ENCODE data around the gene RNASE4.
"Not testable (repeated sequence)": the region's sequence is repeated elsewhere in the genome, so short reads cannot be mapped to it uniquely, and the experiment has no call there.

Gene RNASE4

DNA sequence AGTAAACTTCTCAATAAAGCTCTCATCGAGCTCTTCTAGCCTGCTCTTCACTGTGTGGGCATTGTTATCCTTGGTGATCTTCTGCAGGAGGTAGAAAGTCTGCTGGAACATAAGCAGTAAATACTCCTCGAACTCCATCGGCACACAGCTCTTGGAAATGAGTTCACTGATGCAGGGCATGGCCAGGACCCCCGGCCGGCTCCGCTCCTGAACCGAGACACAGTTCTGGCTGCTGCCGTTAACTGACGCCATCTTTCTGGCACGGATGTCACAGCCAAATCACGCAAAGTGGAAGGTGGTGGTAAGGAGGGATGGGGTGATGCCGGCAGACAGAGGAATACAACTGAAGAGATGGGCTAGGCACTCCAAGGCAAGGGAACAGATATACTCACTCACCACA, 37.7 kb downstream of the RNASE4 start:
- Histone ChIP-seq H4K91ac (ENCODE audit: low read depth, low read length) (no peak overlapping the region), H3K14ac (ENCODE audit: low read length) (no peak overlapping the region), H2BK120ac (ENCODE audit: insufficient read depth, low read length, poor library complexity) (no peak overlapping the region), H3K79me1 (ENCODE audit: low read length) (no peaks in the 10 kb centered on the region), H3K27ac (ENCODE audit: low read depth, low read length) (no peak overlapping the region), H4K12ac (ENCODE audit: low read depth, low read length) (no peak overlapping the region), H3K36me3 (ENCODE audit: control insufficient read depth in 1 of 2, insufficient read depth in 2 of 2, low read length in 2 of 2) (no peaks in the 10 kb centered on the region), H2BK5ac (ENCODE audit: low read depth, low read length, poor library complexity) (no peak overlapping the region), H3K18ac (ENCODE audit: low read length) (no peak overlapping the region), H3K27me3 (ENCODE audit: insufficient read depth, low read length) (no peaks in the 10 kb centered on the region), H3K4me2 (ENCODE audit: low read length) (no peak overlapping the region), H3K4me3 (ENCODE audit: low read depth, low read length) (no peak overlapping the region), H2AK5ac (ENCODE audit: low read length) (no peak overlapping the region), H3K9ac (ENCODE audit: low read length) (no peak overlapping the region), H4K8ac (ENCODE audit: low read depth, low read length) (no peak overlapping the region), H3K4me1 (ENCODE audit: control insufficient read depth in 1 of 2, insufficient read depth in 2 of 2, low read length in 2 of 2) (no peaks in the 10 kb centered on the region), H3K4ac (ENCODE audit: low read depth, low read length) (no peak overlapping the region), H3K79me2 (ENCODE audit: control insufficient read depth, insufficient read depth, low read length, poor library complexity) (no peaks in the 10 kb centered on the region), H2AFZ (ENCODE audit: insufficient read depth, low read length, poor library complexity) (no peak overlapping the region), H3K9me3 (ENCODE audit: insufficient read depth, low read depth, low read length) (peaks cover 2% of the 10 kb centered on the region), H2BK12ac (ENCODE audit: low read length) (no peak overlapping the region), H3K23ac (ENCODE audit: low read length) (no peak overlapping the region)
- DNase-seq, result no peak
- no CpG with 5 or more reads among the region's 12 CpGs for WGBS (ENCODE audit: extremely low coverage, insufficient coverage, insufficient read length)

DNA sequence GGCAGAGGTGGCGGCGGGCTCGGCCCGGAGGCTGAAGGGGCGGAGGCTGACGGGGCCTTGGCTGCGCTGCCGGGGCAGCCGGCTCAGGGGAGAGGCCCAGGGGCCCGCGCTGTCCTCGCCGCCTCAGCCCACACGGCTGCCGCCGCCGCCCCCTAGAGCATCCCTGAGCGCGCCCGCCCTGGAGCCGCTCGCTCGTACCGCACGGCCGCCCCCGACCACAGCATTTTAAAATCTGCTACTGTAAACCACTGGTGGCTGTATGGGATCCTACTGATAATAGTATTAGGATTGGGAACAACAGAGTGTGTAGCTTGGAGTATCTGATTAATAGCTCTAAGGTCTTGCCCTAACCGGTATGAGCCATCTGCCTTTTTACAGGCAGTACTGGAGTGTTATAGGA, 39.1 kb downstream of the RNASE4 start:
- Histone ChIP-seq H3K9ac (ENCODE audit: low read length) (no peak overlapping the region), H4K12ac (ENCODE audit: low read depth, low read length) (no peak overlapping the region), H3K9me3 (ENCODE audit: insufficient read depth, low read depth, low read length) (peaks cover 2% of the 10 kb centered on the region), H4K91ac (ENCODE audit: low read depth, low read length) (no peak overlapping the region), H3K4me3 (ENCODE audit: low read depth, low read length) (no peak overlapping the region), H2AK5ac (ENCODE audit: low read length) (no peak overlapping the region), H3K27me3 (ENCODE audit: insufficient read depth, low read length) (no peaks in the 10 kb centered on the region), H4K8ac (ENCODE audit: low read depth, low read length) (no peak overlapping the region), H3K4me2 (ENCODE audit: low read length) (no peak overlapping the region), H3K4me1 (ENCODE audit: control insufficient read depth in 1 of 2, insufficient read depth in 2 of 2, low read length in 2 of 2) (no peaks in the 10 kb centered on the region), H3K14ac (ENCODE audit: low read length) (no peak overlapping the region), H2BK12ac (ENCODE audit: low read length) (no peak overlapping the region), H2BK120ac (ENCODE audit: insufficient read depth, low read length, poor library complexity) (no peak overlapping the region), H2AFZ (ENCODE audit: insufficient read depth, low read length, poor library complexity) (no peak overlapping the region), H3K27ac (ENCODE audit: low read depth, low read length) (no peak overlapping the region), H3K36me3 (ENCODE audit: control insufficient read depth in 1 of 2, insufficient read depth in 2 of 2, low read length in 2 of 2) (no peaks in the 10 kb centered on the region), H3K18ac (ENCODE audit: low read length) (no peak overlapping the region), H2BK5ac (ENCODE audit: low read depth, low read length, poor library complexity) (no peak overlapping the region), H3K79me1 (ENCODE audit: low read length) (no peaks in the 10 kb centered on the region), H3K79me2 (ENCODE audit: control insufficient read depth, insufficient read depth, low read length, poor library complexity) (no peaks in the 10 kb centered on the region), H3K23ac (ENCODE audit: low read length) (no peak overlapping the region), H3K4ac (ENCODE audit: low read depth, low read length) (no peak overlapping the region)
- DNase-seq, result no peak
- WGBS (ENCODE audit: extremely low coverage, insufficient coverage, insufficient read length), result no CpG with 5 or more reads among the region's 28 CpGs

DNA sequence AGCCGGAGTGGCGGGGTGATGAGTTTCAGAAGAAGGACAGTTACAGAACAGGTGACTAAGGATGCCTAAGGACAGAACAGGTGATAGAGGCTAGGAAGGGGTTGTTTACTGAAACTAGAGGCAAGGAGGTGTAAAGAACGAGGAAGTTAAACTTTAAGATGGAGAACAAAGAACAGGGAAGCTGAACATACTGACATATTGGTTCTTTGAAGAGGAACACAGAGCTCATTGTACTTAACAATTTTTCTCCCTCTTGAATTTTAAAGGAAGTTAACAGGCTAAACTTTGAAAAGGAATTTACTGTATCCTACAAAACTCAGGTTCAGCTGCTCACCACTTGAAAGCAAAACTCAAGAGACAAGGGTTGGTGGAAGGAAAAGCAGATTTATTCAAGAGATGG, 41.8 kb downstream of the RNASE4 start:
- not testable (repeated sequence) for H3K4me1 ChIP-seq (ENCODE audit: control insufficient read depth in 1 of 2, insufficient read depth in 2 of 2, low read length in 2 of 2); H3K9ac ChIP-seq (ENCODE audit: low read length); H3K9me3 ChIP-seq (ENCODE audit: insufficient read depth, low read depth, low read length); H3K23ac ChIP-seq (ENCODE audit: low read length); DNase-seq; H3K4me2 ChIP-seq (ENCODE audit: low read length); H3K36me3 ChIP-seq (ENCODE audit: control insufficient read depth in 1 of 2, insufficient read depth in 2 of 2, low read length in 2 of 2); H3K27ac ChIP-seq (ENCODE audit: low read depth, low read length); H3K18ac ChIP-seq (ENCODE audit: low read length); H3K4ac ChIP-seq (ENCODE audit: low read depth, low read length); H4K8ac ChIP-seq (ENCODE audit: low read depth, low read length); H4K12ac ChIP-seq (ENCODE audit: low read depth, low read length); H3K27me3 ChIP-seq (ENCODE audit: insufficient read depth, low read length); H3K79me2 ChIP-seq (ENCODE audit: control insufficient read depth, insufficient read depth, low read length, poor library complexity); H4K91ac ChIP-seq (ENCODE audit: low read depth, low read length); H3K79me1 ChIP-seq (ENCODE audit: low read length); H3K14ac ChIP-seq (ENCODE audit: low read length); H2AFZ ChIP-seq (ENCODE audit: insufficient read depth, low read length, poor library complexity); H3K4me3 ChIP-seq (ENCODE audit: low read depth, low read length); H2BK5ac ChIP-seq (ENCODE audit: low read depth, low read length, poor library complexity); H2BK12ac ChIP-seq (ENCODE audit: low read length); H2AK5ac ChIP-seq (ENCODE audit: low read length); H2BK120ac ChIP-seq (ENCODE audit: insufficient read depth, low read length, poor library complexity)
- WGBS (ENCODE audit: extremely low coverage, insufficient coverage, insufficient read length), result no CpG with 5 or more reads among the region's 3 CpGs

DNA sequence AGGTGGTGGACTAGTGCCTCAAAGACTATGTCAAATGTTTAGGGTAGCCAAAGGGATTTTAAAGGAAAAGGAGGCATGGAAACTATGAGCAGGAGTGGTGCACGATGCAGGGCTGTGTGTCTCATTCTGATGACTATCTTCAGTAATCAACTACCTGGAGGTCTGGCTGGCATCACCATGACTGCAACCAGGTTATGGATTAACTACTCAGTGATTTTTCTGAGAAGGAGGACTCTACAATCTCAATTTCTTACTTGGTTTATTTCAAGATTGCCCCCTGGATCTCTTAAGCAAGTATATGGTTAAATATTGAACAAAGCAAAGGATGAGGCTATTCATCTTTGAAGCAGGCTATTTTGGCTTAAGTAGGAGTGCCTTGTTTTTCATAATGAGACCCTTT, 42.2 kb downstream of the RNASE4 start:
- no peaks in the 10 kb centered on the region for H3K79me1 ChIP-seq (ENCODE audit: low read length)
- no peak overlapping the region for H3K4ac ChIP-seq (ENCODE audit: low read depth, low read length)
- DNase-seq, result no peak
- H4K12ac ChIP-seq (ENCODE audit: low read depth, low read length), result no peak overlapping the region
- peaks cover 2% of the 10 kb centered on the region for H3K9me3 ChIP-seq (ENCODE audit: insufficient read depth, low read depth, low read length)
- H2BK5ac ChIP-seq (ENCODE audit: low read depth, low read length, poor library complexity), result no peak overlapping the region
- H2BK12ac ChIP-seq (ENCODE audit: low read length), result no peak overlapping the region
- H3K9ac ChIP-seq (ENCODE audit: low read length), result no peak overlapping the region
- H3K27me3 ChIP-seq (ENCODE audit: insufficient read depth, low read length), result no peaks in the 10 kb centered on the region
- H3K4me1 ChIP-seq (ENCODE audit: control insufficient read depth in 1 of 2, insufficient read depth in 2 of 2, low read length in 2 of 2), result no peaks in the 10 kb centered on the region
- no peak overlapping the region for H2AK5ac ChIP-seq (ENCODE audit: low read length)
- H4K8ac ChIP-seq (ENCODE audit: low read depth, low read length), result no peak overlapping the region
- H2BK120ac ChIP-seq (ENCODE audit: insufficient read depth, low read length, poor library complexity), result no peak overlapping the region
- no peak overlapping the region for H4K91ac ChIP-seq (ENCODE audit: low read depth, low read length)
- no peak overlapping the region for H3K4me3 ChIP-seq (ENCODE audit: low read depth, low read length)
- no peak overlapping the region for H3K4me2 ChIP-seq (ENCODE audit: low read length)
- H3K14ac ChIP-seq (ENCODE audit: low read length), result no peak overlapping the region
- no peaks in the 10 kb centered on the region for H3K79me2 ChIP-seq (ENCODE audit: control insufficient read depth, insufficient read depth, low read length, poor library complexity)
- no peaks in the 10 kb centered on the region for H3K36me3 ChIP-seq (ENCODE audit: control insufficient read depth in 1 of 2, insufficient read depth in 2 of 2, low read length in 2 of 2)
- no peak overlapping the region for H2AFZ ChIP-seq (ENCODE audit: insufficient read depth, low read length, poor library complexity)
- H3K27ac ChIP-seq (ENCODE audit: low read depth, low read length), result no peak overlapping the region
- no peak overlapping the region for H3K23ac ChIP-seq (ENCODE audit: low read length)
- no peak overlapping the region for H3K18ac ChIP-seq (ENCODE audit: low read length)
- no CpG with 5 or more reads among the region's 1 CpG for WGBS (ENCODE audit: extremely low coverage, insufficient coverage, insufficient read length)

All from trophoblast cell (in vitro differentiated cells and primary cell).